ENCODE results near the gene VRK1. TPM values are rescaled to one million over a fixed set of nuclear protein-coding genes. Genes with fewer than 3 reads are reported as not detected.

VRK1 gene
- total and polyA plus RNA-seq, 8 donors, result 2.4 to 7.0 (median 3.6) TPM

DNA sequence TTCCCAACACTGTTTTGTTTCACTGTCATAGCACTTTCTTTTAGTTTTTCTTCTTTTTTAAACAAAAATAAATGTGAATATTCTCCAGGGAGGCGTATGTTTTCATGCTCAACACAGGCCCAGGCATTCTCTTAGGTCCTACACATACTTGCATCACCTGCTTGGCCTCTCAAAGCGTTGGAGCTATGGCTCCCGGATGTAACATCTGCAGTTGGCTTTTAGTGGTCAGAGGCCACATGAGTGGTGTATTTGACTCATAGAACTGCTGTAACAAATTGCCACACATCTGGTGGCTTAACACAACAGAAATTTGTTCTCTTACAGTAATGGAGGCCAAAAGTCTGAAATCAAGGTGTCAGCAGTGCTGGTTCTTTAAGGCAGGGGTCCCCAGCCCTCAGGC, 44.6 kb upstream of the VRK1 start:
- H3K27ac ChIP-seq, result no peak overlapping the region
- no peak for DNase-seq
- intact Hi-C loops (cut with DNase I), result no loop called here
- no peak overlapping the region for H3K4me3 ChIP-seq
- H3K36me3 ChIP-seq, result no peaks in the 10 kb centered on the region
- no peak for FAIRE-seq
- H3K9me3 ChIP-seq, result no peaks in the 10 kb centered on the region
- H3K27me3 ChIP-seq, result peaks cover 0 to 6% (median 0%) of the 10 kb centered on the region in 4 donors
- ATAC-seq, result no peak
- TF ChIP-seq, protein P1, sequence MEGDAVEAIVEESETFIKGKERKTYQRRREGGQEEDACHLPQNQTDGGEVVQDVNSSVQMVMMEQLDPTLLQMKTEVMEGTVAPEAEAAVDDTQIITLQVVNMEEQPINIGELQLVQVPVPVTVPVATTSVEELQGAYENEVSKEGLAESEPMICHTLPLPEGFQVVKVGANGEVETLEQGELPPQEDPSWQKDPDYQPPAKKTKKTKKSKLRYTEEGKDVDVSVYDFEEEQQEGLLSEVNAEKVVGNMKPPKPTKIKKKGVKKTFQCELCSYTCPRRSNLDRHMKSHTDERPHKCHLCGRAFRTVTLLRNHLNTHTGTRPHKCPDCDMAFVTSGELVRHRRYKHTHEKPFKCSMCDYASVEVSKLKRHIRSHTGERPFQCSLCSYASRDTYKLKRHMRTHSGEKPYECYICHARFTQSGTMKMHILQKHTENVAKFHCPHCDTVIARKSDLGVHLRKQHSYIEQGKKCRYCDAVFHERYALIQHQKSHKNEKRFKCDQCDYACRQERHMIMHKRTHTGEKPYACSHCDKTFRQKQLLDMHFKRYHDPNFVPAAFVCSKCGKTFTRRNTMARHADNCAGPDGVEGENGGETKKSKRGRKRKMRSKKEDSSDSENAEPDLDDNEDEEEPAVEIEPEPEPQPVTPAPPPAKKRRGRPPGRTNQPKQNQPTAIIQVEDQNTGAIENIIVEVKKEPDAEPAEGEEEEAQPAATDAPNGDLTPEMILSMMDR (IDR thresholded peaks at IDR 0.05), result no peak
- no peaks in the 10 kb centered on the region for H3K4me1 ChIP-seq
- 76 to 86% methylated on average over 3 of the region's 3 CpGs for WGBS, 2 donors

DNA sequence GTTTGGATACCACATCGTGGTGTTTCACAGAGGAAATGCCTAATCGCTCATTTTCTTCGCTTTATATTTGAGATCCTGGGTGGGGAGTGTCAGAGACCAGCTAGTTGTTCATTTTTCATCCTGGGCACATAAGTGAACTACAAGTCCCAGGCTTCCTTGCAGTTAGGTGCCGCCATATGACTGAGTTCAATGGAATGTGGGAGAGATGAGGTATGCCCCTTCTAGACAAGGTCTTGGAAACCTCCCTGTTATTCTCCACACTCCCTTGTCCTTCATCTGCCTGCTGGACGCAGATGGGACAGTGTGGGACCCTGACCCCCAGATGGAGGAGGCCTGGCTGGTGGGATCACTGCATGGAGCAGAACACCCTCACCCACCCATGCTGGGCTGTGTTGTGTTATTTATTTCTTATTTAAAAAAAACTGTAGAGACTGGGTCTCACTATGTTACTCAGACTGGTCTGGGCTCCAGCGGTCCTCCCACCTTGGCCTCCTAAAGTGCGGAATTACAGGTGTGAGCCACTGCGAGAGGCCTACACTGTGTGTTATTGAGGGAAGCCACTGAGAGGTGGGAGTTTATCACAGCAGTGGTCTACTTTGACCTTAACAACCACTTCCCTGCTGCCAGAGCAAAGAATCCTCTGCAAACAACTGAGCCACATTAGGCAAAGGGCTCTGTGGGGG, 42.9 kb upstream of the VRK1 start:
- Histone ChIP-seq H3K9me3 (no peaks in the 10 kb centered on the region), H3K36me3 (no peaks in the 10 kb centered on the region), H3K27ac (no peak overlapping the region), H3K4me1 (no peaks in the 10 kb centered on the region), H3K27me3 (peaks cover 0 to 6% (median 0%) of the 10 kb centered on the region in 4 donors), H3K4me3 (no peak overlapping the region)
- no peak for FAIRE-seq
- ATAC-seq, result no peak
- DNase-seq, result no peak
- WGBS, 2 donors, result 88% methylated on average over 8 of the region's 8 CpGs
- TF ChIP-seq, protein P1 (IDR thresholded peaks at IDR 0.05), result no peak
- intact Hi-C loops (cut with DNase I), result no loop called here

DNA sequence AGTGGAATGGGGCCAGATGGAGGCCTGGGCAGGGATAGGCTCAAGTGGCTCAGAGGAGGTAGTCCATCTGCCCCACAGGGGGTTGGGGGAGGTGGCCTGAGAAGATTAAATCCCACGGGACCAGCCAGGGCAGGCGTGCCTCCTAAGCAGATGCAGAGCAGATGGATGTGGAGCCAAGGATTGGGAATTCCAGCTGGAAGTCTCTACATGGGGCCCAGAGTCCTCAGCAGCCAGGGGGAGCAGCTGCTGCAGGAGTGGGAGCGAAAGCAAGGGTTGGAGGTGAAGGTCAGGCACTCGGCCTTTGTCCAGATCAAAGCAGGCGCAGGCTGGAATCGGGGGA, 42.4 kb upstream of the VRK1 start:
- FAIRE-seq (no peak), DNase-seq (no peak), ATAC-seq (no peak)
- Histone ChIP-seq H3K4me1 (no peaks in the 10 kb centered on the region), H3K27ac (no peak overlapping the region), H3K36me3 (no peaks in the 10 kb centered on the region), H3K4me3 (no peak overlapping the region), H3K27me3 (peaks cover 0 to 6% (median 0%) of the 10 kb centered on the region in 4 donors), H3K9me3 (no peaks in the 10 kb centered on the region)
- 56 to 65% methylated on average over 6 of the region's 6 CpGs for WGBS, 2 donors
- TF ChIP-seq, protein P1 (IDR thresholded peaks at IDR 0.05), result no peak
- intact Hi-C loops (cut with DNase I), result no loop called here

DNA sequence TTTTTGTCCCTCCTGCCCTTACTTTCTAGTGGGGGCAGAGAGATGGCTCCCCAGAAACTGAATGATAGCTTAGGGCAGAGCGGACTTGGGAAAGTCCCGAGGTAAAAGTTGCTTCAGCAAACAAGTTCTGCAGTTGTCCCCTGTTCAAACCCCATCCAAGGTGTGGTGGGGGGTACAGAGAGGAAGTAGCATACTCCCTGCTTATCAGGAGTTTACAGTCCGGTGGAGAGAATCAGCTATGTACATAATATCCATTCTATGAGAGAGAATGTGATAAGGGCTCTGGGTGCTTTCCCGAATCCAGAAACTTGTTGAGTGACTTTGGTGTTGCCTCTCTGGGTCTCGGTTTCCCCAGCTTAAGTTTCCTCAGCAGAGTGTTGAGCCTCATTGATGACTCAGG, 40.4 kb upstream of the VRK1 start:
- no peak overlapping the region for H3K27ac ChIP-seq
- H3K36me3 ChIP-seq, result no peaks in the 10 kb centered on the region
- no peaks in the 10 kb centered on the region for H3K9me3 ChIP-seq
- DNase-seq (no peak), FAIRE-seq (no peak), ATAC-seq (no peak)
- H3K4me3 ChIP-seq, result no peak overlapping the region
- WGBS, 2 donors, result 25 to 26% methylated on average over 5 of the region's 5 CpGs
- intact Hi-C loops (cut with DNase I), result no loop called here
- H3K27me3 ChIP-seq, result peaks cover 0 to 6% (median 0%) of the 10 kb centered on the region in 4 donors
- no peaks in the 10 kb centered on the region for H3K4me1 ChIP-seq
- TF ChIP-seq, protein P1 (IDR thresholded peaks at IDR 0.05), result no peak

DNA sequence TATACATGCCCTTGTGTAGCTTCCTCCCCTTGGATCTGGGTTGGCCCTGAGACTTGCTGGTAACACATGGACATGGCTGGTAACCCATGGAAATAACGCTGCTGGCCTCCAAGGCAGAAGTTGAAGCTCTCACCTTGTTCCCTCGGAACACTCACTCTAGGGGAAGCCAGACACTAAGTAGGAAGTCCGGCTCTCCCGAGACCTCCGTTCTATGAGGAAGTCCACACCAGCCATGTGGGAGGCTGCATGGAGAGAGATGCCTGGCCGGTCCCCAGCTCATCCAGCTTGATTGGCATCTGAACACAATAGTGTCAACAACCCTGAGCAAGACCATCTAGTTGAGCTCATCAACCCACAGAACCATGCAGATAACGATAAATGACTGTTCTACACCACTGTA, 39.7 kb upstream of the VRK1 start:
- no peaks in the 10 kb centered on the region for H3K36me3 ChIP-seq
- WGBS, 2 donors, result 64 to 69% methylated on average over 7 of the region's 7 CpGs
- DNase-seq, result no peak
- no peak for ATAC-seq
- no peak for FAIRE-seq
- intact Hi-C loops (cut with DNase I), result no loop called here
- H3K27me3 ChIP-seq, result peaks cover 0 to 6% (median 0%) of the 10 kb centered on the region in 4 donors
- no peak overlapping the region for H3K27ac ChIP-seq
- no peaks in the 10 kb centered on the region for H3K4me1 ChIP-seq
- TF ChIP-seq, protein P1 (IDR thresholded peaks at IDR 0.05), result no peak
- no peaks in the 10 kb centered on the region for H3K9me3 ChIP-seq
- H3K4me3 ChIP-seq, result no peak overlapping the region

Measured in pancreas (tissue), 10 donors.